ENCODE data around the gene BCAP31. TPM values are rescaled to one million over a fixed set of nuclear protein-coding genes. Genes with fewer than 3 reads are reported as not detected.

Gene BCAP31
- total and polyA plus RNA-seq, 2 of the 13 experiments (the other 11 are each of a cell fraction or from before 2014, with no cell fraction given) = 139 to 178 TPM

GRCh38 chrX:153719701-153720100 lies 4.5 kb downstream of the BCAP31 start:
- in situ Hi-C loops (cut with HindIII; ENCODE audit: extremely low pct_ligation_motif_present, low pct_unique_long_range_greater_than_20kb) (no loop called here), intact Hi-C loops (cut with micrococcal nuclease; ENCODE audit: unreplicated experiment) (no loop called here)
- peaks cover 19% of the 10 kb centered on the region; the same call in 1 of the 2 replicates for H4K20me1 ChIP-seq (ENCODE audit: insufficient read depth, low read length)
- POLR2A ChIA-PET = interaction anchor here (1.9 kb wide), 1 partner anchor 11 kb away, joined by 8 read pairs; no protein-coding TSS in a partner anchor
- H3K4me3 ChIP-seq (replicated peaks in 1 of 3; ENCODE audit: insufficient read depth in 1 of 3, low read depth in 2 of 3, low read length in 3 of 3) = no peak overlapping the region
- no peaks in the 10 kb centered on the region for H3K9me3 ChIP-seq (ENCODE audit: low read length)
- peaks cover 8 to 32% of the 10 kb centered on the region in 2 experiments; a peak in 4 of 5 replicates for H3K36me3 ChIP-seq (replicated peaks in 1 of 2; ENCODE audit: control insufficient read depth in 1 of 2, insufficient read depth in 2 of 2, low read length in 2 of 2)
- no peak overlapping the region for H3K27ac ChIP-seq (ENCODE audit: extremely low read length, insufficient read depth, low read length)
- H3K4me1 ChIP-seq (ENCODE audit: insufficient read depth, low read length) = peaks cover 31% of the 10 kb centered on the region
- TF ChIP-seq SCMH1 (CRISPR knock-in tag; IDR thresholded peaks at IDR 0.05; ENCODE audit: borderline replicate concordance) (no peak), TCF7 (IDR thresholded peaks at IDR 0.05; ENCODE audit: low read depth) (peak; percentile 29; the same call in 1 of the 2 replicates)
- H2AFZ ChIP-seq (ENCODE audit: low read length) = no peak overlapping the region
- no peak for DNase-seq (ENCODE audit: low spot score)
- H3K79me2 ChIP-seq (ENCODE audit: insufficient read depth, low read length) = peaks cover 31% of the 10 kb centered on the region
- no peak for ATAC-seq
- no CpG with 5 or more reads among the region's 2 CpGs for WGBS (ENCODE audit: low lambda C conversion rate)
- H3K4me2 ChIP-seq (ENCODE audit: low read depth, low read length) = no peak overlapping the region
- no peaks in the 10 kb centered on the region for H3K27me3 ChIP-seq (ENCODE audit: control insufficient read depth in 1 of 2, insufficient read depth in 2 of 2, low read length in 2 of 2)
- FAIRE-seq = no peak
- CTCF ChIA-PET (ENCODE audit: low intra/inter-chr PET ratio, low total read pairs) = no interaction called here
- no TSS peak for BruUV-seq (replicated peaks)
- H3K9ac ChIP-seq (ENCODE audit: insufficient read depth, low read depth, low read length) = no peak overlapping the region

DNA sequence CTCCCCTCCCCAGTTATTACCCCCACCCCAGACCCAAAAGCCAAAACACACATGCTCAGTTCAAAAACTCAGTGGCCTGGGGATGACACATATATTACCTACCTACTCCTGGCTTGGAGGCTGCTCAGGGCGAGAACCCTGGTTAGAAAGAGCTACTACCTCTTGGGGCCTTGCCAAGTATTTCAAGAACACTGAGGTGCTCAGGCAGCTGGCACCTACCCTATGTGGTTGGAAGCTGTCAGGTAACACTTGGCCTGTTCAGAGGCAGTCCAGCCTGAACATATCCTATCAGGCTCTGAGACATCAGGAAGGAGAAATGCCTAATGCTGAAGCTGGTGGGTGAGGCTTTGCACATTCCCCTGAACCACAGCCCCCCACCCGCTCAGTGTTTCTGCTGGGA lies 4.9 kb downstream of the BCAP31 start:
- ChIA-PET POLR2A (interaction anchor here (1.9 kb wide), 1 partner anchor 11 kb away, joined by 8 read pairs; no protein-coding TSS in a partner anchor), CTCF (ENCODE audit: low intra/inter-chr PET ratio, low total read pairs) (no interaction called here)
- no peaks in the 10 kb centered on the region for H3K9me3 ChIP-seq (ENCODE audit: low read length)
- H3K27ac ChIP-seq (ENCODE audit: extremely low read length, insufficient read depth, low read length) = no peak overlapping the region
- peaks cover 12 to 36% of the 10 kb centered on the region in 2 experiments; a peak in 4 of 5 replicates for H3K36me3 ChIP-seq (replicated peaks in 1 of 2; ENCODE audit: control insufficient read depth in 1 of 2, insufficient read depth in 2 of 2, low read length in 2 of 2)
- no peak overlapping the region for H2AFZ ChIP-seq (ENCODE audit: low read length)
- no peak overlapping the region for H3K9ac ChIP-seq (ENCODE audit: insufficient read depth, low read depth, low read length)
- no peak overlapping the region for H3K4me3 ChIP-seq (replicated peaks in 1 of 3; ENCODE audit: insufficient read depth in 1 of 3, low read depth in 2 of 3, low read length in 3 of 3)
- intact Hi-C loops (cut with micrococcal nuclease; ENCODE audit: unreplicated experiment) (no loop called here), in situ Hi-C loops (cut with HindIII; ENCODE audit: extremely low pct_ligation_motif_present, low pct_unique_long_range_greater_than_20kb) (no loop called here)
- peaks cover 31% of the 10 kb centered on the region for H3K4me1 ChIP-seq (ENCODE audit: insufficient read depth, low read length)
- TF ChIP-seq ZNF747 (CRISPR knock-in tag; IDR thresholded peaks at IDR 0.05; ENCODE audit: borderline replicate concordance) = no peak
- TF ChIP-seq SP5 (CRISPR knock-in tag; IDR thresholded peaks at IDR 0.05; ENCODE audit: borderline replicate concordance, low read depth) = no peak
- TF ChIP-seq ZNF234 (CRISPR knock-in tag; conservative IDR thresholded peaks at IDR 0.05) = no peak
- no peak for TF ChIP-seq SNAPC2 (CRISPR knock-in tag; IDR thresholded peaks at IDR 0.05)
- TF ChIP-seq CENPBD1 (CRISPR knock-in tag; IDR thresholded peaks at IDR 0.05; ENCODE audit: borderline replicate concordance, low read depth) = no peak
- BruUV-seq (replicated peaks) = no TSS peak
- H4K20me1 ChIP-seq (ENCODE audit: insufficient read depth, low read length) = peaks cover 19% of the 10 kb centered on the region; the same call in 1 of the 2 replicates
- H3K79me2 ChIP-seq (ENCODE audit: insufficient read depth, low read length) = peaks cover 31% of the 10 kb centered on the region
- FAIRE-seq = no peak
- WGBS (ENCODE audit: low lambda C conversion rate) = no CpG with 5 or more reads among the region's 2 CpGs
- H3K27me3 ChIP-seq (ENCODE audit: control insufficient read depth in 1 of 2, insufficient read depth in 2 of 2, low read length in 2 of 2) = no peaks in the 10 kb centered on the region
- no peak for ATAC-seq
- no peak overlapping the region for H3K4me2 ChIP-seq (ENCODE audit: low read depth, low read length)
- DNase-seq (ENCODE audit: low spot score) = no peak

Measured in HepG2 (cell line).